Measurements from ENCODE around the gene ABI1. TPM values are rescaled to one million over a fixed set of nuclear protein-coding genes. Genes with fewer than 3 reads are reported as not detected.
"Not testable (repeated sequence)": the region's sequence is repeated elsewhere in the genome, so short reads cannot be mapped to it uniquely, and the experiment has no call there.

ABI1 gene
- total RNA-seq, 1 experiment from 2014 or later: 54.6 TPM

DNA sequence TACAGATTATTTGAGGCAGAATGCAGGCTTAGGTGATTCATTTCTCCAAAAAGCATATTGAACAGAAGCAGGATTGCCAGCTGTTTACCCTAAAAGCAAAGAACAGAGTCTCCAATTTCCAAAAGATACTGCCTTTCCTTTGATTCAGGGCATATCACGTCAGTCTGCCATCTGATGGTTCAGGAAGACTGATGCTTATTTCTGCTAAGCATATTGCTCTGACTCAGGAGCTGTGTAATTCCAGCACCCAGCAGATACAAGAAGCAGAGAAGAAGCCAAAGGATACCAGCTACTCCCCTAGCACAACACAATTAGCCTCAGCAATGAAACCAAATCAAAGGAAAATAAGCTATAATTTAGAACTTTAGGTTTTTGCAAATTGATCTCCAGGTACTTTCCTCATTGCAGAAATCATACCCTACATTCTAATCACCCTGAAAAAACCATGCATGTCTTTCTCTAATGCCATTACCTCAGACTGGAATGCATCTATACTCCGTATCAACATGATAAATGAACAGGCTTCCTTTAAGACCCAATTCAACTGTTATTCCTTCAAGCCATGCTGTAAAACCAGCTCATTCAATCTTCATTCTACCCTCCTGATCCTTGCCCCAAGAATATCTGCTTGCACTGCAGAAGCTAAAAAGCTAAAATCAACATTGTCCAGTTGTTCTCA lies 55.1 kb downstream of the ABI1 start:
- DNase-seq (ENCODE audit: low spot score): no peak

DNA sequence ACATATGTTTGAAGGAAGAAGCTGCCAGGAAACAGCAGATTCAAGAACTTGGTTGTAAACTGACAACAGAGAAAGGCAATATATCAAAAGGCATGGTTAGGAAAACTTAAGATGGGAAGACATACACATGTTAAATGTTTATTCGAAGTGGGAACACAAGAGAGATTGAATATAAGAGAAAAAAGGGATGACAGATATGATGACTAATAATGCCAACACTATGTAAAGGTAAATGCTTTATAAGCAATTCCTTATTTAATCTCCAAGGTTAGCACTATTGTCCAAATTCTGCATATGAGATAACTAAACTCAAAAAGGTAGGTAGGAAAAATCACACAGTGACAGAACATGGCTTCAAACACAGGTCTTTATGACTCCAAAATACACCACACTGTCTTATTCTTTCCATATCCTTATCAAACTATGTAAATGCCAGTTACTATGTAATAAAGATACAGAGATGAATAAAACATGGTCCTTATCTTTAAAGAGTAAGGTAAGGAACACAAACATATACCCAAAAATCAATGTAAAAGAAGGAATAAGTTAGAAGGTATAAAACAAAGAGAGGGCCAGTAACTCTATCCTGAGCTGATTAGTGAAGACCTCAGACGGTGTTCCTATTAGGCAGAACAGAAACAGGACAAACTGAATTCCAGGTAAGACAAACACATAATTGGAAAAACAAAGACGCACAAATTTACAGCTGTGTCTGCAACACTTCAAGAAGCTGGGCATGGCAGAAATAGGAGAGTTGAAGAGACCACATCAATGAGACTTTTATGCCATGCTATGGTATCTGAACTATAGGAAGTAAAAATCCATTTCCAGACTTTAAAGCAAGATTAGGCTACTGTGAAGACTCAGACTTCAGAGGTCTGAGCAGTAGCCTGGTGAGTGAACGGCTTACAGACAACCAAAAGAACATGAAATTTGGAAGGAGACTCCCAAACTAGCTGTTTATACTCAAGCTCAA lies 56.1 kb downstream of the ABI1 start:
- no peak for DNase-seq (ENCODE audit: low spot score)

DNA sequence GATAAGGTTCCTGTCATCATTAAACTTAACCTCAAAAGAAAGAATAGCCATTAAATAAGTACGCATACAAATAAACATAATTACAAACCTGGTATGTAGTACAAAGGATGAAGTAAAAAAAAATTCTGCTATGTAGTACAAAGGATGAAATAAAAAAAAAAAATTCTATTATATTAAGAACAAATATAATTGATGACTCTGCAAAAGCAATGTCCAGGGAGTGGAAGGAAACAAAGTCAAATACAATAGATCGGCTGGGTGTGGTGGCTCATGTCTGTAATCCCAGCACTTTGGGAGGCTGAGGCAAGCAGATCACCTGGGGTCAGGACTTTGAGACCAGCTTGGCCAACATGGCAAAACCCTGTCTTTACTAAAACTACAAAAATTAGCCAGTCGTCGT lies 56.9 kb downstream of the ABI1 start:
- DNase-seq (ENCODE audit: low spot score): no peak

DNA sequence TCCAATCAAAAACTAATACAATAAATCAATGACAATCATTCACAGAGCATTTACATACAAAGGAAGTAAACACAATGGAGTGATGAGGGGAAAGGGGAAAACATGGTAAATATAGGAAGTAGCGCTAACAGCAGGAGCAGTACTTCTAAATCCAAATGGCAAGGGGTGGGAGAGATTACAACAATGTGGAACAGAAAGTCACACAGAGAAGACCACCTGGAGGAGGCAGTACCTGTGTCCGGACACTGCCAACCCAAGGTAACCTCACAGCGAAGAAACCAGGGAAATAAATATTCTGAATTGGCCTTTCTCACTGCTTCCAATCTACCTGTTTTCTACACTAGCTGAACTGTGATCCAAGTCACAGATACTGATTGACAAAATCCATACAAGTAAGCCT lies 58.2 kb downstream of the ABI1 start:
- DNase-seq (ENCODE audit: low spot score): no peak

DNA sequence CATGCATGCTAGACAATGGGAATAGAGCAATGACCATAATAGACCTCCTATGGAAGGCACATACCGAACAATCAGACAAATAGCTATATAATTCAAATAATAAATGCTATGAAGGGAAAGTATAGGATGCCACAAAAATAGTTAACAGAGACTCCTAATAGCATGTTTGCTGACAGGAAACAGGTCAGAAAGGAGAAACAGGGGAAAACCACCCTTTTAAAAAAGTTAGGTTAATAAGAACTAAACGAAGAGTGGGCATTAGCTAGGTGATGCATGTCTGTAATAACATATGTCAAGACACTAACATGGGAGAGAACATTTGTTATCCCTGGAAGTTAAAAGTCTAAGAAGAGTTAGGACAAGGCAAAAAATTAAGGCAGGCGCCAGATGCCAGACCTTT lies 58.9 kb downstream of the ABI1 start:
- DNase-seq (ENCODE audit: low spot score): no peak

DNA sequence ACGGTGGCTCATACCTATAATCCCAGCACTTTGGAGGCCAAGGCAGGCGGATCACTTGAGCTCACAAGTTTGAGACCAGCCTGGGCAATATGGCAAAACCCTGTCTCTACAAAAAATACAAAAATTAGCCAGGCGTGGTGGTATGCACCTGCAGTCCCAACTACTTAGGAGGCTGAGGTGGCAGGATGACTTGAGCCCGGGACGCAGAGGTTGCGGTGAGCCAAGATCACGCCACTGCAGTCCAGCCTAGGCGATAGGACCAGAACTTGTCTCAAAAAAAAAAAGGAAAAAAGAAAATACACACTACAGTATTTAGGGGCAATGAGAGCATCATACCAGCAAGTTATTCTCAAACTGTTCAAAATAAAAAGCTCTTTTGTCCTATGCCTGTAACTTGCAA lies 59.5 kb downstream of the ABI1 start:
- no peak for DNase-seq (ENCODE audit: low spot score)

DNA sequence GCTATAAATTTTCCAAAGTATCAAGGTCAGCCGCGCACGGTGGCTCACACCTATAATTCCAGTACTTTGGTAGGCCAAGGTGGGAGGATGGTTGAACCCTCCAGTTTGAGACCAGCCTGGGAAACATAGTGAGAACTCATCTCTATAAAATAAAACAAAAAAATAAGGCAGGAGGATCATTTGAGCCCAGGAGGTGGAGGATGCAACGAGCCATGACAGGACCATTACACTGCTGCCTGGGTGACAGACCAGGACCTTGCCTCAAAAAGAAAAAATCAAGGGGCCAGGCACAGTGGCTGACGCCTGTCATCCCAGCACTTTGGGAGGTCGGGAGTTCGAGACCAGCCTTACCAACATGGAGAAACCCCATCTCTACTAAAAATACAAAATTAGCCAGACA lies 60.3 kb downstream of the ABI1 start:
- no peak for DNase-seq (ENCODE audit: low spot score)

DNA sequence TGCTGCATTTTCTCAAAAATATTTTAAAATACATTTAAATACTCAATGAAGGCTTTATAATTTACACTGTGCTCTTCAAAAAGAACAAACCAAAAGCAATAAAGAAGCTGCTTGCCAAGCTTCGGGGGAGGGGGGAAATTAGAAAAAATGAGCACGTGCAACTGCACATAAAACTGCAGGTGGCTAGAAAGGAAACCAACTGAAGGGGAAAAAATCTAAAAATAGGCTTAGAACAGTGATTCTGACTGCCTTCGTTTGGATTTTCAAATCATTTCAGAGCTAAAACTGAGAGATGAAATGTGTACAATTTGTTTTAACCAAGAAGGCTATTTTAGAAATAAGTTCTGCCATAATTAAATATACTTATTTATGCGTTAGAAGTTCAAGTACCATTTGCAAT lies 61.4 kb downstream of the ABI1 start:
- no peak for DNase-seq (ENCODE audit: low spot score)

DNA sequence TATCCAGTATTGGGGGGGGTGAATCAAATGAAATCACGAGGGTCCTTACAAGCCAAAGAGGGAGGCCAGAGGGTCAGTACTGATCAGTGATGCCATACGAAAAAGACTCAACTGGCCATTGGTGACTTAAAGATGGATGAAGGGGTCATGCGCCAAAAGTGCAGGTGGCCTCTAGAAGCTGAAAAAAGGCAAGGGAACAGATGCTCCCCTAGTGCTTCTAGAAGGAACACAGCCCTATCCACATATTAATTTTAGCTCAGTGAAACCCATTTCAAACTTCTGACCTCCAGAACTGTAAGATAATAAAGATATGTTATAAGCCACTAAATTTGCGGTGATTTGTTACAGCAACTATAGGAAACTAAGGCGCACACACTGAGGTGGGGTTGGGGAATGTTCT lies 62.5 kb downstream of the ABI1 start:
- DNase-seq (ENCODE audit: low spot score): no peak

DNA sequence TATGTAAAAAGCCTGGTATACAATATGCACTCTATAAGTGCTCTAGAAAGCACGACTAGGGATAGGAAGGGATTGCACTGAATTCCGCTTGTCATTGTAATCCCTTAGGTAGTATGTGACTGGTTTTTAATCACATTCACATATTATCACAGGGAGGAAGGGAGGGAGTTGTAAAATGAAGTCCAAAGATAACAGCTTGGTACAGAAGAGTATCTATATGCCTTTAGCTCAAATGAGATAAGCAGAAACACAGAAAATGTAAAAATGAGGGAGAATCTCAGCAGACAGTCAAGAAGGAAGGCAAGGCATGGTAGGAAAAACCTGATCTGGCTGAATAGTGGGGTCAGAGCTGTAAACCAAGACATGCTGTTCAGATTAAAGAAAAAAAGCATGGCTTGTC lies 63.4 kb downstream of the ABI1 start:
- no peak for DNase-seq (ENCODE audit: low spot score)

DNA sequence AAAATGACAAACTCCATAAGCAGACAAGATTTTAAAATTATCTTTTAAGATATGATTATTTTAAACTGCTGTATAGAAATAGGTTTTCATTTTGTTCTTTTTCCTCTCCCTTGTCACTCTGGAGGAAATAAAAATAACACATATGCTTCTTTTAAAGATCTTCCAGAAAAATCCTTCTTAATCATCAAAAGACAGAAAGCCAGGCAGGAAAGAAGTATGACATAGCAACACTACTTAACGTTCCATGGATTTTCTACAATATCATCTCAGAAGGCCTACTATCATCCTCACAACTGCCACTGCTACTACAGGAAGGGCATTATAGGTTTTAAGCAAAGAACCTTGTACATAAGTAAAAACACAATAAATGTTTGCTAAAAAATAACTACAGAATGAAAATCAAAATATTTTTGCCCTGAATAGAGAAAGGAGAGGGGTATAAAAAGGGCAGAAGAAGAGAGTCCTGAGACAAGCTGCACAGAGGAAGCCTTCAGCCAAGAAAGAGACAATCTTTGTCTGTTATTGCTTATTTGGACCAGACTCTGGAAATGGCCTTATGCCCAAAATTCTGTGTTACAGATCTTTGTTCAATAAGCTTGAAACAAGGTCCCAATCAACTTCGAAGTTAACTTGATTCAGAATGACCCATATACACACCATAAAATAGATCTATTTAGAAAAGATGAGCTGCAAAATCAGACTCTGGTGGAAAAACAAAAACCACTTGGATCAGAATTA lies 67.8 kb downstream of the ABI1 start:
- DNase-seq (ENCODE audit: low spot score): no peak

DNA sequence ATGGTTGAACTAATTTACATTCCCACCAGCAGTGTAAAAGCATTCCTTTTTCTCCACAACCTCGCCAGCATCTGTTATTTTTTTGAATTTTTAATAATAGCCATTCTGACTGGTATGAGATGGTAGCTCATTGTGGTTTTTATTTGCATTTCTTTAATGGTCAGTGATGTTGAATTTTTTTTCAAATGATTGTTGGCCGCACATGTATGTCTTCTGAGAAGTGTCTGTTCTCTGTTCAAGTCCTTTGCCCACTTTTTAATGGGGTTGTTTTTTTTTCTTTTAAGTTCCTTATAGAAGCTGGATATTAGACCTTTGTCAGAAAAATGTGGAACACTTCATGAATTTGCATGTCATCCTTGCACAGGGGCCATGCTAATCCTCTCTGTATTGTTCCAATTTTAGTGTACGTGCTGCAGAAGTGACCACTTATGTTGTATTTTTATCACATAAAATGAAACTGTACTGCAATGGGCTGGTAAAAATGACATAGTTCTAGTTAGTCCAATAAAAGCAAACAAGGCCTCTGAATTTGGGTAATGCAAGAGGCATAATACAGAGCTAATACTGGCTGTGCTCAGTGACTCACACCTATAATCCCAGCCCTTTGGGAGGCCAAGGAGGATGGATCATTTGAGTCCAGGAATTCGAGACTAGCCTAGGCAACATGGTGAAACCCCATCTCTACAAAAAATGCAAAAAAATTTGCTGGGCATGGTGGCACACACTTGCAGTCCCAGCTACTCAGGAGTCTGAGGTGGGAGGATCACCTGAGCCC lies 70.3 kb downstream of the ABI1 start:
- DNase-seq (ENCODE audit: low spot score): no peak

DNA sequence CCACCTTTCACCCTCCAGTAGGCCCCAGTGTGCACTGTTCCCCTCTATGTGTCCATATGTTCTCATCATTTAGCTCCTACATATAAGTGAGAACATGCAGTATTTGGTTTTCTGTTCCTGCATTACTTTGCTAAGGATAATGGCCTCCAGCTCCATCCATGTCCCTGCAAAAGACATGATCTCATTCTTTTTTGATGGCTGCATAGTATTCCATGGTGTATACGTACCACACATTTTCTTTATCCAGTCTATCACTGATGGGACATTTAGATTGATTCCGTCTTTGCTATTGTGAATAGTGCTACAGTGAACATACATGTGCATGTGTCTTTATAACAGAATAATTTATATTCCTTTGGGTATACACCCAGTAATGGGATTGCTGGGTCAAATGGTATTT lies 71.0 kb downstream of the ABI1 start:
- not testable (repeated sequence) for DNase-seq (ENCODE audit: low spot score)

DNA sequence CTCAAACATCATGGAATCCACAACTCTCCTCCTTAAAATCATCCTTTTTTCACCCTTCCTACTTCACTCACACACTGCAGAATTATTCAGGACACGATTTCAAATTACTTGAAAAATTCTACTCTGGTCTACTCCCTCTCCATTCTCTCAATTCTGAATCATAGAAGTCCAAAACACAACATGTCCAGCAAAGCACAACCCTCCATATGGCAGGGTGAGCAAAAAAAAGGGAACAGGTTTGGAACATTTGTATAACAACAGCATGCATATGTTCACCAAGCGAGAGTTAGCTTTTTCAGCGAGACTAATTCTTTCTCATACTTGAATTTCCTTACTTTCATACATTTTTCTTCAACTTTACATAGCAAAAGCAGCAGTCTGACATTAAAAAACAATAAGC lies 73.4 kb downstream of the ABI1 start:
- no peak for DNase-seq (ENCODE audit: low spot score)

DNA sequence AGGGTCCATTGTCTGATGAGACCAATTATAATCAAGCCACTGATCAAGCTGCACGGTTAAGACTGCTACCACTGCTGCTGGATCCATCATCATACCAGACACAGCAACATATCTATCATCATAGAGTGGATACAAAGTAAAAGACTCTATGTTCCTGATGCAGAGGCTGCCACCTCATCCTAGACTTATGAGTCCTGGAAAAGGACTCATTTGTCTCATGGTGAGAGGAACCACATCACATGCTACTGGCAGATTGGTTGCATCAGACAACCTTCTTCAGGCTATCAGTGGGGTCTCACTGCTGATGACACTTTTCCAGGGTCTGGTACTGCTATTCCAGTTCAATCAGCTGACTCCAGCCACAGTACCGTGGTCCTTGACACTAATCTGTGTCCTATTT lies 79.0 kb downstream of the ABI1 start:
- DNase-seq (ENCODE audit: low spot score): peak; percentile 36

DNA sequence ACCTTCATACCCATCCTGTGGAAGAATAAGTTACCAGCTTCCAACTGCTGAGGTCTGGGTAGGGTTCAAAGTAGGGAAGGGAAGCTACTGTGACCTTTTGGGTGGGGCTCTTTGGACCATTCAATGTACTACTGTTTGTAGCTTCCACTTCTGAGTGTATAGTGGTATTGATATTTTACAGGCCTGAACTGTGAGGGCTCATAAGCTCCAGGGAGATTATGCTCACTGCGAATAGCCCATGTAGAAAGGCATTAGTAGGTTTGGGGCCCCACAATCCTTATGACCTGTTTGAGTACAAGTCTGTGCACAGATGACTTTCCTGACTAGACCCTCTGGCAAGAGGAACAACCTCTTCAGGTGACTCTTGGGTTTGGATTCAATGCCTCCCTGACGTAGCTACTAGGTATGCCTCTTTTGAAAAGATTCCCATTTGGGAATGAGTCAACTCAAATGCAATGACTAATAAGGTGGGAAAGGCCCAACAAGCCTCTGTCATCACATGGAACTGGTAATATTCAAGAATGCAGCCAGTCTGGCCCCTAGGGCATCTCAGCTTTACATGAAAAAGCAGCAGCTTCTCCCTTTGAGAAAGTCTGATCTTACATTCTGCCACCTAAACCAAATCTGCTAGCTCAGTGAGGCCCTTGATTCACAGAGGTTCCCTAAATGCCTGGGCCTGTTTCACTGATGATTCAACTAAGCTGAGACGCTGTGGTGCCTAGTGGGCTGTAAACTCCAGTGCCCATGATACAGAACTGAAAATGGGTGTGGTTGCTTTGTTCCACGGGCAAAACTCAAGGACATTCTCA lies 79.8 kb downstream of the ABI1 start:
- peak; percentile 96 for DNase-seq (ENCODE audit: low spot score)

DNA sequence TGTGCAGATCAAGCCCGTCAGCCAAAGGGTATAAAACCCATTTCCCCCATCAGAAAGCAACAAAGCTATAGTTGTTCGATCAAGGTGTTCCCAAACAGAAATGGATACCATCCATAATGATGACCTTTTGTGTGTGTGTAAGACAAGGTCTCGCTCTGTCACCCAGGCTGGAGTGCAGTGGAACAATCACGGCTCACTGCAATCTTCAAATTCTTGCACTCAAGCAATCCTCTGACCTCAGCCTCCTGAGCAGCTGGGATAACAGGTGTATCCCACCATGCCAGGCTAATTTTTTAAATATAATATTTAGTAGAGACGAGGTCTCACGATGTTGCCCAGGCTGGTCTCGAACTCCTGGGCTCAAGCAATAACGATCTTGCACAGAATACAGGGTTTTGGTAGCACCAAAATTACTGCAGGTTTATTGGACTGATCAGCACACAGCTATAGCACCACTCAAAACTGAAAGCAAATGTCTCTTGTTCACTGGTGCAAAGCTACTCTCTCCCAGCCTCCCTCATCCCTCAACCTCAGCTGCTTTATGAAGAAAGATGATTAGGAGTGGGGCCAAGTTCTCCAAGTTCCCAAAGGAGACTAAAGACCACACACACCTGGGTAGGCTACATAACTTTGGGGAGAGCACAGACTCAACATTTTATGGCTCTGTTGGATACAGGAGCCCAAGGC lies 80.5 kb downstream of the ABI1 start:
- DNase-seq (ENCODE audit: low spot score): no peak

DNA sequence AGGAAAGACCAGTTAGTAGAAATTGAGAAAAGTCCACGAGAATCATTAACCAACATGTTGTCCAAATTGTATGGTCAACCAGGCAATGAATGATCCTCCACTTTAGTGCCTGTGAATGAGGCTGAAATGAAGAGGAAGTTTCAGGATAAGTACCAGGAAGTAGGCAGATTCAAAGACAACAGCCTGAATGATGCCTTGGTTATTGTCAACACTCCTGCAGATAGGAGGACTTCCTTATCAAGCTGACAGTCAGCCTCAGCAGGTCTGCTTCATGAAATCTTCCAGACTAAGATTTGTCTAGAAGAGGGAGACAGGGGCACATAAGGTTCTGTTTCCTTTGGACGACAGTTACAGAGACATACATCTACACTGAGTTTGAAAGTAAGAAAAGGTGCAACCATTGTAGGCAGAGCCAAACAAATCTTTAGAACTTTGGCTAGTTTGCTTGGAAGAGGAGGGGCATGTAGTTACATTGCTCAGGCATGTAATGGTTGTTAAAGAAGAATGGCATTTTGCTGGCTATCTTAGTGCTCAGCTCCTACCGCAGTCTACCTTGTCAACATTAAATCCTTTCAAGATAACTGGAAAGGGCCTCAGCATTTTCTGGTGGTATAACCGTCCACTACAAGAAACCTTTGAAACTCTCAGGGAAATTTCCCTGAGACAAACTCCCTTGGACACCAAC lies 81.4 kb downstream of the ABI1 start:
- DNase-seq (ENCODE audit: low spot score): no peak

DNA sequence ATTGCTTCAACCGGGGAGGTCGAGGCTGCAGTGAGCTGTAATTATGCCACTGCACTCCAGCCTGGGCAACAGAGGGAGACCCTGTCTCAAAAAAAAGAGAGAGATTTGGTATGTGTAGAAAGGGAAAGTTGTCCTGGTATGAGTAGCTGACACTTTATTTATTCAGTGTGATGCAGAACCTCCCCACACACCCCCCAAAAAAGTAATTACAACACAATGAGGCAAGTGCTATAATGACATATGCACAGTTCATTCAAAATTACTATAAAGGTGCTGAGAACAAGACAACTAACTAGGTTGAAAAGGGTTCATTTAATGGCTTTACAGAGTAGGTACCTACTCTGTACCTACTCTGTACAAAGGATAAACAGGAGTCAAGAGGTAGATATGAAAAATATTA lies 83.1 kb downstream of the ABI1 start:
- DNase-seq (ENCODE audit: low spot score): no peak

DNA sequence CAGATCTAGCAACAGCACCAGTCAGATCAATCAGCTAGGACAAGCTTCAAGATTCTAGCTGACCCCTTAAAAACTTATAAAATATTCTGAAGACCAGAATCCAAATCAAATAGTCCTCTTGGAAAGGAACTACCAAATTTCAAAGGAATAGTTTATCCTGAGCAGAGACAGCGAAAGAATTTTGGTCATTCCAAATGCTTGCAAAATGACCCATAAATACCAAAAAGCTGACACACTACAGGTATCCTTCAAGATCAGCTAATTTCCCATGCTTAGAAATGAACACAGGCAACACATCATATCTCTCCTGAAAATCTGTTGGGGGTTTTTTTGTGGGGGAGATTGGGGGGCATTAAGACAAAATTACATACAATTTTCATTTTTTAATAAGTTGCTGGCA lies 84.5 kb downstream of the ABI1 start:
- no peak for DNase-seq (ENCODE audit: low spot score)

Data from A172 (cell line).